Neural progenitor cell (in vitro differentiated cells): ENCODE measurements around the gene PPP1R3A. TPM values are rescaled to one million over a fixed set of nuclear protein-coding genes. Genes with fewer than 3 reads are reported as not detected.

Experiments
- DNase-seq: peaks from one replicate; pipeline ENCODE4 v3.0.0-alpha.2; 2016; ENCODE audit warnings: low spot score
- H2AFZ ChIP-seq: fragments of 200-600 bp; sonication (generic); replicated peaks from 2 replicates; pipeline ENCODE4 v1.6.1; 2016; ENCODE audit warnings: antibody characterized with exemption
- H3F3A ChIP-seq: fragments of 200-600 bp; sonication (generic); 2 replicates; pipeline ENCODE4 v1.6.1; 2016; ENCODE audit warnings: antibody characterized with exemption, low read depth
- H3K27ac ChIP-seq: fragments of 200-600 bp; sonication (generic); 2 replicates; pipeline ENCODE4 v1.5.1; 2016; ENCODE audit warnings: mild to moderate bottlenecking
- H3K27me3 ChIP-seq: fragments of 200-600 bp; sonication (generic); 2 replicates; pipeline ENCODE4 v1.6.1; 2016; ENCODE audit warnings: mild to moderate bottlenecking, moderate library complexity
- H3K36me3 ChIP-seq: fragments of 200-600 bp; sonication (generic); 2 replicates; pipeline ENCODE4 v1.5.1; 2016
- H3K4me1 ChIP-seq: fragments of 200-600 bp; sonication (generic); 2 replicates; pipeline ENCODE4 v1.6.1; 2016; ENCODE audit warnings: mixed run types
- H3K4me2 ChIP-seq: fragments of 200-600 bp; sonication (generic); 2 replicates; pipeline ENCODE4 v1.6.1; 2016
- H3K4me3 ChIP-seq: fragments of 200-600 bp; sonication (generic); 2 replicates; pipeline ENCODE4 v1.5.1; 2016
- H3K79me2 ChIP-seq: fragments of 200-600 bp; sonication (generic); 2 replicates; pipeline ENCODE4 v1.6.1; 2016; ENCODE audit warnings: low read depth
- H3K9ac ChIP-seq: fragments of 200-600 bp; sonication (generic); 2 replicates; pipeline ENCODE4 v1.6.1; 2016
- H3K9me3 ChIP-seq: fragments of 200-600 bp; sonication (generic); 2 replicates; pipeline ENCODE4 v1.5.1; 2016; ENCODE audit warnings: low read depth
- H4K20me1 ChIP-seq: fragments of 200-600 bp; sonication (generic); 2 replicates; pipeline ENCODE4 v1.6.1; 2016; ENCODE audit warnings: low read depth
- H3K27ac Mint-ChIP-seq: 3 replicates; pipeline ENCODE4 v1.8.0; 2021; ENCODE audit warnings: mixed read lengths
- H3K27me3 Mint-ChIP-seq: 2 replicates; pipeline ENCODE4 v1.8.0; 2022; ENCODE audit warnings: low read depth, mild to moderate bottlenecking, inconsistent platforms, moderate library complexity, mixed read lengths; ENCODE audit not compliant: insufficient read depth
- H3K36me3 Mint-ChIP-seq: 3 replicates; pipeline ENCODE4 v1.8.0; 2021; ENCODE audit warnings: mixed read lengths
- H3K4me1 Mint-ChIP-seq: 3 replicates; pipeline ENCODE4 v1.8.0; 2021; ENCODE audit warnings: mixed read lengths
- H3K4me3 Mint-ChIP-seq: 3 replicates; pipeline ENCODE4 v1.8.0; 2021; ENCODE audit warnings: mild to moderate bottlenecking, moderate library complexity, mixed read lengths
- H3K9me3 Mint-ChIP-seq: 3 replicates; pipeline ENCODE4 v1.8.0; 2020; ENCODE audit warnings: mixed read lengths
- EZH2 ChIP-seq: fragments of 200-600 bp; sonication (generic); IDR thresholded peaks from 2 replicates; pipeline ENCODE4 v1.6.1; 2017; ENCODE audit warnings: antibody characterized with exemption, mild to moderate bottlenecking, moderate library complexity
- EZH2phosphoT487 ChIP-seq: fragments of 200-600 bp; sonication (generic); IDR thresholded peaks from 2 replicates; pipeline ENCODE4 v1.6.1; 2017; ENCODE audit warnings: antibody characterized with exemption
- total RNA-seq: library from RNA; depleted of rRNA; stranded (reverse); fragments of >200 nt; gene quantifications from 2 replicates; pipeline ENCODE4 v1.2.3, GENCODE V29; 2015; ENCODE audit warnings: low replicate concordance
- TF ChIP-seq, protein P1 (sequence below): fragments of 200-600 bp; sonication (generic); IDR thresholded peaks from 2 replicates; pipeline ENCODE4 v1.5.1; 2017; ENCODE audit warnings: antibody characterized with exemption, mild to moderate bottlenecking

PPP1R3A gene
- total RNA-seq, 1 donor from 2014 or later: not detected

- Histone ChIP-seq H3K4me2 (no peak overlapping the region), H4K20me1 (no peaks in the 10 kb centered on the region), H3K27me3 (no peaks in the 10 kb centered on the region), H2AFZ (no peak overlapping the region), H3K9ac (no peak overlapping the region), H3K4me1 (no peaks in the 10 kb centered on the region), H3K36me3 (no peaks in the 10 kb centered on the region), H3K9me3 (no peaks in the 10 kb centered on the region), H3K27ac (no peak overlapping the region), H3K79me2 (no peaks in the 10 kb centered on the region), H3F3A (no peaks in the 10 kb centered on the region), H3K4me3 (no peak overlapping the region)
- H3K36me3 Mint-ChIP-seq: no peaks in the 10 kb centered on the region
- H3K4me1 Mint-ChIP-seq: no peaks in the 10 kb centered on the region
- no peak overlapping the region for H3K4me3 Mint-ChIP-seq
- TF ChIP-seq, protein P1, sequence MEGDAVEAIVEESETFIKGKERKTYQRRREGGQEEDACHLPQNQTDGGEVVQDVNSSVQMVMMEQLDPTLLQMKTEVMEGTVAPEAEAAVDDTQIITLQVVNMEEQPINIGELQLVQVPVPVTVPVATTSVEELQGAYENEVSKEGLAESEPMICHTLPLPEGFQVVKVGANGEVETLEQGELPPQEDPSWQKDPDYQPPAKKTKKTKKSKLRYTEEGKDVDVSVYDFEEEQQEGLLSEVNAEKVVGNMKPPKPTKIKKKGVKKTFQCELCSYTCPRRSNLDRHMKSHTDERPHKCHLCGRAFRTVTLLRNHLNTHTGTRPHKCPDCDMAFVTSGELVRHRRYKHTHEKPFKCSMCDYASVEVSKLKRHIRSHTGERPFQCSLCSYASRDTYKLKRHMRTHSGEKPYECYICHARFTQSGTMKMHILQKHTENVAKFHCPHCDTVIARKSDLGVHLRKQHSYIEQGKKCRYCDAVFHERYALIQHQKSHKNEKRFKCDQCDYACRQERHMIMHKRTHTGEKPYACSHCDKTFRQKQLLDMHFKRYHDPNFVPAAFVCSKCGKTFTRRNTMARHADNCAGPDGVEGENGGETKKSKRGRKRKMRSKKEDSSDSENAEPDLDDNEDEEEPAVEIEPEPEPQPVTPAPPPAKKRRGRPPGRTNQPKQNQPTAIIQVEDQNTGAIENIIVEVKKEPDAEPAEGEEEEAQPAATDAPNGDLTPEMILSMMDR: no peak
- TF ChIP-seq EZH2: no peak
- no peak for TF ChIP-seq EZH2phosphoT487
- no peaks in the 10 kb centered on the region for H3K9me3 Mint-ChIP-seq
- no peak for DNase-seq
- H3K27ac Mint-ChIP-seq: no peak overlapping the region
- H3K27me3 Mint-ChIP-seq: no peaks in the 10 kb centered on the region
These were observed 51.5 kb downstream of the PPP1R3A start for GRCh38 chr7:113867325-113867724.

- no peak overlapping the region for H3K4me3 Mint-ChIP-seq
These were observed 62.8 kb downstream of the PPP1R3A start for GRCh38 chr7:113856010-113856409.

DNA sequence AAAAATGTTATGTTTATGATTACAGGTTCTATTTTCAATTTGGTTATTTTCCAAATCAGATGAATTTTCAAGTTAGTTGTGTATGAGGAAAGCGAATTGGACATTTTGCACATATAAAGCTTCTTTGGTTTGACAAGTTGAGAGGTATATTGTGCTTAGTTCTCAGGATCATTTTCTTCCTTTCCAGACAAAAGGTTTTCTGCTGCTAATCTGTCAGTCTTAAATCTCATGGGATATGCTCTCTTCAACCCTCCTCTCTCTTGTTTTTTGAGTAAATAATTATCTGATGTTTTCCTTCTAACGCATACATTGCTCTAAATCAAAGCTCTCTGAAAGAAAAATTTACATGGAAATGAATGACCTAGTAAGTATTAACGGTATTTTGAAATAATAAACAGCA lies 77.9 kb downstream of the PPP1R3A start:
- Histone ChIP-seq H3K27ac (no peak overlapping the region), H3K79me2 (no peaks in the 10 kb centered on the region), H4K20me1 (no peaks in the 10 kb centered on the region), H2AFZ (no peak overlapping the region), H3K9ac (no peak overlapping the region), H3K27me3 (no peaks in the 10 kb centered on the region), H3K36me3 (no peaks in the 10 kb centered on the region), H3K4me3 (no peak overlapping the region), H3K4me2 (no peak overlapping the region), H3K4me1 (no peaks in the 10 kb centered on the region), H3F3A (no peaks in the 10 kb centered on the region), H3K9me3 (no peaks in the 10 kb centered on the region)
- Mint-ChIP-seq H3K4me3 (no peak overlapping the region), H3K27me3 (no peaks in the 10 kb centered on the region), H3K27ac (no peak overlapping the region), H3K36me3 (no peaks in the 10 kb centered on the region), H3K9me3 (no peaks in the 10 kb centered on the region), H3K4me1 (no peaks in the 10 kb centered on the region)
- TF ChIP-seq EZH2phosphoT487 (no peak), EZH2 (no peak)
- TF ChIP-seq, protein P1: no peak
- no peak for DNase-seq

More at GRCh38 chr7:113856010-113856409, 62.8 kb downstream of the PPP1R3A start:
- Histone ChIP-seq H3K4me1 (no peaks in the 10 kb centered on the region), H4K20me1 (no peaks in the 10 kb centered on the region), H3F3A (no peaks in the 10 kb centered on the region), H3K4me2 (no peak overlapping the region), H3K36me3 (no peaks in the 10 kb centered on the region), H3K9ac (no peak overlapping the region), H2AFZ (no peak overlapping the region), H3K79me2 (no peaks in the 10 kb centered on the region), H3K9me3 (no peaks in the 10 kb centered on the region), H3K27ac (no peak overlapping the region), H3K4me3 (no peak overlapping the region), H3K27me3 (no peaks in the 10 kb centered on the region)
- peaks cover 2% of the 10 kb centered on the region for H3K27me3 Mint-ChIP-seq
- H3K27ac Mint-ChIP-seq: no peak overlapping the region
- no peaks in the 10 kb centered on the region for H3K9me3 Mint-ChIP-seq
- H3K4me1 Mint-ChIP-seq: no peaks in the 10 kb centered on the region
- H3K36me3 Mint-ChIP-seq: no peaks in the 10 kb centered on the region
- TF ChIP-seq, protein P1: no peak
- TF ChIP-seq EZH2phosphoT487 (no peak), EZH2 (no peak)
- no peak for DNase-seq
